HepG2 (cell line): ENCODE data around the gene P4HA1. TPM values are rescaled to one million over a fixed set of nuclear protein-coding genes. Genes with fewer than 3 reads are reported as not detected.

Experiments used
- ARID4A ChIP-seq: sonication (generic); formaldehyde crosslinking; IDR thresholded peaks from 2 replicates; pipeline ENCODE4 v1.5.0; 2020; ENCODE audit warnings: mild to moderate bottlenecking, missing genetic modification reagents, borderline replicate concordance
- ATRX ChIP-seq: sonication (generic); formaldehyde crosslinking; IDR thresholded peaks from 2 replicates; pipeline ENCODE4 v1.4.0; 2020; ENCODE audit warnings: missing genetic modification reagents, borderline replicate concordance
- CEBPG ChIP-seq: IDR thresholded peaks from 2 replicates; pipeline ENCODE4 v1.6.1; 2016
- EP300 ChIP-seq, 3 experiments: sonication (generic) in 1 of 3; formaldehyde crosslinking in 1 of 3; IDR thresholded peaks; 2 replicates each; pipeline versions ENCODE4 v1.5.1 to v1.6.1; 2011 to 2020; ENCODE audit warnings: low read depth in 2 of 3, low read length in 2 of 3, borderline replicate concordance in 1 of 3, improper control_type of control experiment in 1 of 3, mild to moderate bottlenecking in 1 of 3, missing genetic modification reagents in 1 of 3, moderate library complexity in 1 of 3
- FOXA3 ChIP-seq: IDR thresholded peaks from 2 replicates; pipeline ENCODE4 v1.6.1; 2016; ENCODE audit warnings: missing genetic modification reagents, missing compliant biosample characterization
- HDAC2 ChIP-seq: sonication (generic); formaldehyde crosslinking; IDR thresholded peaks from 2 replicates; pipeline ENCODE4 v1.4.0; 2020; ENCODE audit warnings: missing genetic modification reagents
- HNF1A ChIP-seq, 2 experiments: sonication (generic) in 1 of 2; formaldehyde crosslinking in 1 of 2; IDR thresholded peaks; 2 replicates each; pipeline versions ENCODE4 v1.4.0 to v1.6.1; 2016 to 2020; ENCODE audit warnings: borderline replicate concordance in 1 of 2, low read depth in 1 of 2, mild to moderate bottlenecking in 1 of 2, missing genetic modification reagents in 1 of 2
- MIER3 ChIP-seq: IDR thresholded peaks from 2 replicates; pipeline ENCODE4 v1.6.1; 2016; ENCODE audit warnings: missing compliant biosample characterization, borderline replicate concordance
- NCOR1 ChIP-seq: fragments of 200-600 bp; sonication (generic); IDR thresholded peaks from 2 replicates; pipeline ENCODE4 v1.7.0; 2017; ENCODE audit warnings: antibody characterized with exemption, low read length, borderline replicate concordance
- NFIC ChIP-seq: IDR thresholded peaks from 2 replicates; pipeline ENCODE4 v1.6.1; 2012; ENCODE audit warnings: mild to moderate bottlenecking, low read length, inconsistent platforms
- NR2F2 ChIP-seq: IDR thresholded peaks from 2 replicates; pipeline ENCODE4 v1.6.1; 2012; ENCODE audit warnings: low read depth, inconsistent platforms, borderline replicate concordance
- RARA ChIP-seq: IDR thresholded peaks from 2 replicates; pipeline ENCODE4 v1.6.1; 2016; ENCODE audit warnings: missing genetic modification reagents, missing compliant biosample characterization
- SIX1 ChIP-seq: sonication (generic); formaldehyde crosslinking; IDR thresholded peaks from 2 replicates; pipeline ENCODE4 v1.4.0; 2020; ENCODE audit warnings: missing genetic modification reagents, borderline replicate concordance
- SKI ChIP-seq: fragments of 450-650 bp; IDR thresholded peaks from one replicate; pipeline ENCODE4 v1.6.1; 2018; ENCODE audit warnings: mild to moderate bottlenecking; ENCODE audit not compliant: partially characterized antibody
- TARDBP ChIP-seq: sonication (generic); formaldehyde crosslinking; IDR thresholded peaks from 2 replicates; pipeline ENCODE4 v1.8.0; 2022; ENCODE audit warnings: mild to moderate bottlenecking, missing genetic modification reagents
- TCF7 ChIP-seq: sonication (generic); IDR thresholded peaks from 2 replicates; pipeline ENCODE4 v1.6.1; 2016; ENCODE audit warnings: antibody characterized with exemption, low read depth
- THAP11 ChIP-seq: IDR thresholded peaks from 2 replicates; pipeline ENCODE4 v1.6.1; 2016; ENCODE audit warnings: missing biosample characterization, missing genetic modification reagents
- THRA ChIP-seq: sonication (generic); formaldehyde crosslinking; IDR thresholded peaks from 2 replicates; pipeline ENCODE4 v1.4.0; 2020; ENCODE audit warnings: missing genetic modification reagents, borderline replicate concordance
- ZMYM2 ChIP-seq: sonication (generic); formaldehyde crosslinking; IDR thresholded peaks from 2 replicates; pipeline ENCODE4 v1.8.0; 2022; ENCODE audit warnings: mild to moderate bottlenecking, missing genetic modification reagents
- ZNF264 ChIP-seq: sonication (generic); formaldehyde crosslinking; IDR thresholded peaks from 2 replicates; pipeline ENCODE4 v1.4.0; 2020; ENCODE audit warnings: missing genetic modification reagents
- polyA plus RNA-seq, 8 experiments: library from polyadenylated mRNA; depleted of rRNA in 3 of 8; stranded (reverse) in 7 of 8; unstranded in 1 of 8; fragments of >200 nt; fragmentation: Illumina TruSeq in 4 of 8; extraction: Trizol in 4 of 8; gene quantifications; 2 replicates each; pipeline versions ENCODE4 v1.2.1 to v1.2.3, GENCODE V29; 2011 to 2016; ENCODE audit warnings: low read depth in 4 of 8, missing spikeins in 1 of 8, mixed read lengths in 1 of 8; ENCODE audit not compliant: insufficient read depth in 1 of 8
- total RNA-seq, 5 experiments: library from RNA; depleted of rRNA; stranded (reverse); fragments of >200 nt; fragmentation: Illumina TruSeq; extraction: Trizol; gene quantifications; 2 replicates each; pipeline ENCODE4 v1.2.3, GENCODE V29; 2016; ENCODE audit warnings: low read depth in 1 of 5

P4HA1 gene
- total and polyA plus RNA-seq, 2 of the 13 experiments (the other 11 are each of a cell fraction or from before 2014, with no cell fraction given), result 63.1 to 196 TPM

GRCh38 chr10:73088304-73088703 lies 8.4 kb downstream of the P4HA1 start (continued):
- TF ChIP-seq ARID4A (CRISPR knock-in tag), result peak; percentile 47; the same call in 1 of the 2 replicates
- 0 out of 2 replicates have a peak, but pooled peaks have one; percentile 56 for TF ChIP-seq SIX1 (CRISPR knock-in tag)
- TF ChIP-seq HNF1A (IDR thresholded peaks at IDR 0.05; ENCODE audit: low read depth), result 0 out of 2 replicates have a peak, but pooled peaks have one; percentile 23
- TF ChIP-seq HNF1A (CRISPR knock-in tag; IDR thresholded peaks at IDR 0.05; ENCODE audit: borderline replicate concordance), result no peak
- peak; percentile 54; the same call in 1 of the 2 replicates for TF ChIP-seq HDAC2
- no peak for TF ChIP-seq ATRX (CRISPR knock-in tag)
- TF ChIP-seq CEBPG (CRISPR knock-in tag), result peak; percentile 85
- 0 out of 2 replicates have a peak, but pooled peaks have one; percentile 23 for TF ChIP-seq ZNF264 (CRISPR knock-in tag)
- TF ChIP-seq MIER3 (CRISPR knock-in tag), result peak; percentile 79; the same call in 1 of the 2 replicates
- no peak for TF ChIP-seq ZMYM2
- peak; percentile 25; the same call in 1 of the 2 replicates for TF ChIP-seq THRA
- peak in 1 of 2 experiments; percentile 73; a peak in 2 of 4 replicates for TF ChIP-seq EP300 (IDR thresholded peaks at IDR 0.05; ENCODE audit: low read depth in 2 of 2, low read length in 2 of 2)
- TF ChIP-seq EP300 (CRISPR knock-in tag; IDR thresholded peaks at IDR 0.05; ENCODE audit: borderline replicate concordance), result no peak; the same call in 1 of the 2 replicates
- TF ChIP-seq THAP11 (CRISPR knock-in tag), result peak; percentile 64
- 0 out of 2 replicates have a peak, but pooled peaks have one; percentile 31 for TF ChIP-seq NFIC
- TF ChIP-seq TARDBP (CRISPR knock-in tag), result no peak; the same call in 1 of the 2 replicates
- TF ChIP-seq SKI, result peak; percentile 42
- peak; percentile 86 for TF ChIP-seq RARA (CRISPR knock-in tag)
- TF ChIP-seq TCF7, result peak; percentile 65
- peak; percentile 37; the same call in 1 of the 2 replicates for TF ChIP-seq NCOR1
- peak; percentile 60; the same call in 1 of the 2 replicates for TF ChIP-seq NR2F2
- peak; percentile 91 for TF ChIP-seq FOXA3
